Measurements from ENCODE around the gene PI16. TPM values are rescaled to one million over a fixed set of nuclear protein-coding genes. Genes with fewer than 3 reads are reported as not detected.
A peak's percentile ranks its signal among the peaks of the same experiment; 100 is the strongest.

The PI16 gene
- total and polyA plus RNA-seq, 2 donors from 2014 or later = 1.7 to 3.5 TPM

GRCh38 chr6:36978421-36979346 lies 24.1 kb downstream of the PI16 start:
- no peak for FAIRE-seq
- no peak for DNase-seq
- peaks cover 0 to 18% (median 0%) of the 10 kb centered on the region in 3 donors for H3K4me1 ChIP-seq (ENCODE audit: control insufficient read depth in 2 of 3, insufficient read depth in 2 of 3, low read depth in 1 of 3, low read length in 3 of 3)
- TF ChIP-seq CTCF (IDR thresholded peaks at IDR 0.05; ENCODE audit: borderline replicate concordance, extremely low read depth, insufficient read depth) = no peak
- H3K9ac ChIP-seq (ENCODE audit: low read length in 3 of 3) = no peak overlapping the region
- H3K9me3 ChIP-seq (ENCODE audit: control insufficient read depth in 2 of 3, insufficient read depth in 1 of 3, low read length in 3 of 3) = no peaks in the 10 kb centered on the region
- no peak overlapping the region for H3K27ac ChIP-seq (ENCODE audit: low read depth in 2 of 2, low read length in 2 of 2)
- intact Hi-C loops (cut with DNase I) = no loop called here
- no peaks in the 10 kb centered on the region for H3K27me3 ChIP-seq (ENCODE audit: control insufficient read depth, insufficient read depth, low read length)
- peaks cover 0 to 47% (median 39%) of the 10 kb centered on the region in 3 donors for H3K36me3 ChIP-seq (ENCODE audit: control insufficient read depth in 2 of 3, insufficient read depth in 3 of 3, low read length in 3 of 3)
- no peak overlapping the region for H3K4me3 ChIP-seq (ENCODE audit: low read length in 3 of 3)

- Histone ChIP-seq H3K9me3 (ENCODE audit: control insufficient read depth in 2 of 3, insufficient read depth in 1 of 3, low read length in 3 of 3) (no peaks in the 10 kb centered on the region), H3K27me3 (ENCODE audit: control insufficient read depth, insufficient read depth, low read length) (no peaks in the 10 kb centered on the region), H3K9ac (ENCODE audit: low read length in 3 of 3) (no peak overlapping the region), H3K36me3 (ENCODE audit: control insufficient read depth in 2 of 3, insufficient read depth in 3 of 3, low read length in 3 of 3) (peaks cover 0 to 43% (median 35%) of the 10 kb centered on the region in 3 donors), H3K27ac (ENCODE audit: low read depth in 2 of 2, low read length in 2 of 2) (no peak overlapping the region), H3K4me1 (ENCODE audit: control insufficient read depth in 2 of 3, insufficient read depth in 2 of 3, low read depth in 1 of 3, low read length in 3 of 3) (peaks cover 0 to 24% (median 4%) of the 10 kb centered on the region in 3 donors), H3K4me3 (ENCODE audit: low read length in 3 of 3) (no peak overlapping the region)
- FAIRE-seq (no peak), DNase-seq (peak in 3 of 5 donors; percentile 49 to 75 (median 70))
- intact Hi-C loops (cut with DNase I) = no loop called here
- peak; percentile 44 for TF ChIP-seq CTCF (IDR thresholded peaks at IDR 0.05; ENCODE audit: borderline replicate concordance, extremely low read depth, insufficient read depth)
These were observed 24.8 kb downstream of the PI16 start for GRCh38 chr6:36979347-36979742.

GRCh38 chr6:36980129-36980528 lies 25.6 kb downstream of the PI16 start:
- no peaks in the 10 kb centered on the region for H3K27me3 ChIP-seq (ENCODE audit: control insufficient read depth, insufficient read depth, low read length)
- FAIRE-seq = no peak
- no peak for DNase-seq
- H3K9ac ChIP-seq (ENCODE audit: low read length in 3 of 3) = no peak overlapping the region
- H3K36me3 ChIP-seq (ENCODE audit: control insufficient read depth in 2 of 3, insufficient read depth in 3 of 3, low read length in 3 of 3) = peaks cover 0 to 37% (median 28%) of the 10 kb centered on the region in 3 donors
- H3K4me3 ChIP-seq (ENCODE audit: low read length in 3 of 3) = no peak overlapping the region
- peaks cover 0 to 28% (median 8%) of the 10 kb centered on the region in 3 donors for H3K4me1 ChIP-seq (ENCODE audit: control insufficient read depth in 2 of 3, insufficient read depth in 2 of 3, low read depth in 1 of 3, low read length in 3 of 3)
- no peak for TF ChIP-seq CTCF (IDR thresholded peaks at IDR 0.05; ENCODE audit: borderline replicate concordance, extremely low read depth, insufficient read depth)
- no peaks in the 10 kb centered on the region for H3K9me3 ChIP-seq (ENCODE audit: control insufficient read depth in 2 of 3, insufficient read depth in 1 of 3, low read length in 3 of 3)
- H3K27ac ChIP-seq (ENCODE audit: low read depth in 2 of 2, low read length in 2 of 2) = no peak overlapping the region
- intact Hi-C loops (cut with DNase I) = no loop called here
